ENCODE measurements around the gene TRIM33.
"Not testable (repeated sequence)": the region's sequence is repeated elsewhere in the genome, so short reads cannot be mapped to it uniquely, and the experiment has no call there.

The TRIM33 gene

GRCh38 chr1:114397601-114398000, 113.4 kb downstream of the TRIM33 start:
- DNase-seq (ENCODE audit: low spot score), result no peak

GRCh38 chr1:114395863-114396262, 115.1 kb downstream of the TRIM33 start:
- no peak for DNase-seq (ENCODE audit: low spot score)

DNA sequence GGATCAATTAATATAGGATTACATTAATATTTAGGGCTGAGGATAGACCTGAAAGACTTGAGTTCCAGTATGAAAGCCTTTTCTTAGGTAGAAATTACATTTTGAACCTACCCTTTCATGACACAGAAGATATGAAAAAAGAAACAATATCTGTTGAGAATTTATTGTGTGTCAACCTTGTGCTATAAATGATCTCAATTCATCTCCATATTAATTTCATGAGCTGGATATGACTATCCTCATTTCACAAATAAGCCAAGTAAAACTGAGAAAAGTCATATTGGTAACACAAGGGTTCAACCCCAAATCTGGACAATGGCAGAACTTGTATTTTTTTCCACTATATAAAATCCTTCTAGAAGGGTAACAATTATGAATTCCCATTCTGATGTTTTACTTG, 120.0 kb downstream of the TRIM33 start:
- DNase-seq (ENCODE audit: low spot score), result no peak

DNA sequence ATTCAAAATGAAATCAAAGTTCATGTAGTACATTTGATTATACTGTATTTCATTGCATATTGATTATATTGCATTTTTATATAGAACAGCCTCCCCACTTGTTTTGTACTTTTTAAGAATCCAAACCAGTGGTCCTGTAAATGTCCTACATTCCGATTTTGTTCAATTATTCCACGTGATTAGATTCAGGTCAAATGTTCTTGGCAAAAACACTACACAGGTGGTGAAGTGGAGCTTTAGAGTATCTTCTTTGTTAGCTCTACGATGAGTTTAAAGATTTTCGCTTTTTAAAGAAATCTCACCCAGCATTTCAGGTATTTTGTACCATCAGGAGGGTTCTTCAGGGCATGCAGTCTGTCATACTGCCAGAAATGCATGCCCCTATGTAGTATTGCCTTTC, 120.6 kb downstream of the TRIM33 start:
- no peak for DNase-seq (ENCODE audit: low spot score)

GRCh38 chr1:114388432-114389003, 122.5 kb downstream of the TRIM33 start:
- DNase-seq (ENCODE audit: low spot score), result no peak

GRCh38 chr1:114387585-114387984, 123.4 kb downstream of the TRIM33 start:
- not testable (repeated sequence) for DNase-seq (ENCODE audit: low spot score)

- no peak for DNase-seq (ENCODE audit: low spot score)
Measured at GRCh38 chr1:114387010-114387360, 124.0 kb downstream of the TRIM33 start.

GRCh38 chr1:114386129-114387009, 124.6 kb downstream of the TRIM33 start:
- DNase-seq (ENCODE audit: low spot score), result no peak

DNA sequence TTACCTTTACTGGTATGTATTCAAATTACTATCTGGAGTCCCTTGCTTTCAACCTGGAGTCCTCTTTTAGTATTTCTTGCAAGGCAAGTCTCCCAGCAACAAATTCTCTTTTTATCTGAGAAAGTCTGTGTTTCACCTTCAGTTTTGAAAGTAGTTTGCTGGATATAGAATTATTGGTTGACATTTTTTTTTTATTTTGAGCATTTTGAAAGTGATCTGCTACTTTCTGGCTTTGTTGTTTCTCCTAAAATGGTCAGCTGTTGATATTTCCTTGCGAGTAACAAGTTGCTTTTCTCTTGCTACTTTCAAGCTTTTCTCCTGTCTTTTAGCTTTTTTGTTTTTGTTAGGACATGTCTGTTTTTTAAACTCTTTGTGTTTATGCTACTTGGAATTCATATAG, 126.1 kb downstream of the TRIM33 start:
- DNase-seq (ENCODE audit: low spot score), result no peak

DNA sequence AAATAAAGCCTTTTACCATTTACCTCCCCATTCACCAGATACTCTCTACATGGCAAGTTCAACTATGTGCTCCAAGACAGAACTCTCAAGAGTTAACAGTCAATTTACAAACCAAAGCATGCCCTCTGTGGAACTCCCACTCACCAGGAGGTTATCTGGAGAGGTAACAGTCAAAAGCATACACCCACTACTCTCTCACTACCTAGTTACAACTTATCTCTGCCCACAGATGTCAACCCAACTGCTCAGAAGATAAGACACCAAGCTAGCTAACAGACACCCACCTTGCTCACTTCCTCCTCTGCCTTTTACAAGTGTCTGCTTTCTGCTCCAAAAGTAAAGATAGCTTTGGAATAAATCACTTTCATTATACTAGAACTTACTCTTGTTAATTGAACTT, 131.0 kb downstream of the TRIM33 start:
- no peak for DNase-seq (ENCODE audit: low spot score)

- no peak for DNase-seq (ENCODE audit: low spot score)
Measured at GRCh38 chr1:114379358-114379757, 131.6 kb downstream of the TRIM33 start.

DNA sequence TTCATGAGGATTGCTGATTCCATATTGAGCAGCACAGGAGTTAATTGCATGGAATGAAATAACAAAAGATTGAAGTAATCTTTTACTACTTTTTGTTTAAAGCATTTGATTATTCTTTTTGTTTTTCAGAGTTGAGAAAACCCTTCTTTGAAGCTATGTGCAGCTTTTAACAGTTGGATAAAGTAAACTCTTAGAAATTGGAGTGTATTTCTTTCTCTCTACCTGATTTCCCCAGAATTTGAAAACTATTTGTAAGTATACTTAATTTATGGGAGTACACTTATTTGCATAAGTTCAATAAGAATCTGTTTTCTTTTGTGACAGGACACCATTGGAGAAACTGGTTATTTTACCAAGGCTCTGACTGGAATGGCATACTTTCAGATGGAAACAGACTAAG, 133.6 kb downstream of the TRIM33 start:
- no peak for DNase-seq (ENCODE audit: low spot score)

GRCh38 chr1:114369930-114370329, 141.1 kb downstream of the TRIM33 start:
- no peak for DNase-seq (ENCODE audit: low spot score)

GRCh38 chr1:114369266-114369919, 141.6 kb downstream of the TRIM33 start:
- not testable (repeated sequence) for DNase-seq (ENCODE audit: low spot score)

DNA sequence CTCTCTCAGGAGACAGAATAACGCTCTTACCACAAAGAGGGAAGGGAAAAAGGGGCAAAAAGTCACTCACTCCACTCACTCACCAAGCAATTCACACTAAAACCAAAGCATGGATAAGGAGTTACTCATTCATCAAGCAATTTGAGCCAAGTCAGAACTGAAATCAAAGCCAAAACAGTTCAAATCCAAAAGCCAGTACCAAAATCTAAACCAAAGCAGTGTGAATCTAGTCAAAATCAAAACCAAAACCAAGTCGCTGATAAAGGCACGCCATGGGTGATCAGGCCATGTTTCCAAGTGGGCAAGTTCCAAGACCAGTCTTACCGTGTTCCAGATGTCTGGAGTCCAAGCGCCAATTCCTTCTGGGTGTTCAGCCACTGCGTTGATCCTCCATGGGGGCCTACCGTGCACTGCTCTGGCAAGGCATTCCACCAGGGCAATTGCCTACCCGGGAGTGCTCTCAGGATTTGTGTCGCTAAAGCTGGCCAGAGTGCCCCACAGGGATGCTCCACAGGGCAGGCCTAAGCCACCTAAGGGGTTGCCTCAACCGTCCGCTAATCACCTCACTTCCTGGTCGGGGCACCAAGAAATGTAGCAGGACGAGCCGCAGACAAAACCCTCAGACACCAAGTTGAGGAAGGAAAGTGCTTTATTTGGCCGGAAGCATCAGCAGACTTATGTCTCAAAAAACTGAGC, 142.3 kb downstream of the TRIM33 start:
- no peak for DNase-seq (ENCODE audit: low spot score)

- no peak for DNase-seq (ENCODE audit: low spot score)
Measured at GRCh38 chr1:114367810-114368209, 143.2 kb downstream of the TRIM33 start.

- DNase-seq (ENCODE audit: low spot score), result not testable (repeated sequence)
Measured at GRCh38 chr1:114363230-114363629, 147.8 kb downstream of the TRIM33 start.

DNA sequence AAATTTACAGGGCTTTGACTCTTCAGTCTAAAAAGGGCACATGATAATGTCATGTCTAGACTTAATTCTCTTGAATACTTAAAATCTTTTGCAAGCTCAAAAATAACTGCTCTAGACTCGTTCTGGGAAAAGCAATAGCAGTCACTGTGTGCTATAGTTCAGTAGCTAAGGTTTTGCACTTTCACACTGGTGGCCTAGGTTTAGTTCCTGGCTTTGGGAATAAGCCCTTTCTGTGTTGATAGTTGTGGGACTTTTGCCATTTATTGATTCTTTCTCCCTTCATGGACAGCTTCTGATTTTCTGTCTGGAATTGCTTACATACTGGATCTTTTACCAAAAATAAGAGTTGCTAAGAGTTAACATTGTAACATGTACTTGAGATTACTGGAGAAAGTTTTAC, 151.2 kb downstream of the TRIM33 start:
- no peak for DNase-seq (ENCODE audit: low spot score)

GRCh38 chr1:114355240-114355639, 155.8 kb downstream of the TRIM33 start:
- DNase-seq (ENCODE audit: low spot score), result no peak

- DNase-seq (ENCODE audit: low spot score), result no peak
Measured at GRCh38 chr1:114353262-114353661, 157.7 kb downstream of the TRIM33 start.

- DNase-seq (ENCODE audit: low spot score), result no peak
Measured at GRCh38 chr1:114352797-114353196, 158.2 kb downstream of the TRIM33 start.

GRCh38 chr1:114350731-114351445, 160.1 kb downstream of the TRIM33 start:
- no peak for DNase-seq (ENCODE audit: low spot score)

Measured in COLO829 (cell line).